GM13977 (cell line): ENCODE data around the gene SYNGR1.
"Not testable (repeated sequence)": the region's sequence is repeated elsewhere in the genome, so short reads cannot be mapped to it uniquely, and the experiment has no call there.

Experiments used
- DNase-seq: peaks from one replicate; pipeline ENCODE4 v3.0.0; 2012; ENCODE audit warnings: low spot score
- CTCF ChIP-seq: IDR thresholded peaks from 2 replicates; pipeline ENCODE4 v1.5.1; 2012; ENCODE audit warnings: mild to moderate bottlenecking, control low read depth; ENCODE audit not compliant: insufficient read depth; ENCODE audit errors: extremely low read depth, missing control alignments
- in situ Hi-C: fragments of 300-500 bp; cut with MboI; formaldehyde crosslinking; loops from one replicate; pipeline ENCODE4 v1.12.0; 2022; ENCODE audit warnings: low sequenced_read_pairs, low pct_unique_long_range_greater_than_20kb, mixed read lengths, inconsistent platforms; ENCODE audit not compliant: unreplicated experiment

Gene SYNGR1

GRCh38 chr22:39408807-39409206 is 59.0 kb downstream of the SYNGR1 start:
- TF ChIP-seq CTCF = no peak
- in situ Hi-C loops = no loop called here
- no peak for DNase-seq

- no peak for TF ChIP-seq CTCF
- in situ Hi-C loops = no loop called here
- DNase-seq = no peak
These were observed 59.8 kb downstream of the SYNGR1 start for GRCh38 chr22:39409516-39410029.

GRCh38 chr22:39410264-39410663 is 60.5 kb downstream of the SYNGR1 start:
- no peak for TF ChIP-seq CTCF
- in situ Hi-C loops = no loop called here
- DNase-seq = no peak

GRCh38 chr22:39411828-39412365 is 62.1 kb downstream of the SYNGR1 start:
- DNase-seq, in situ Hi-C loops: not testable (repeated sequence)

- DNase-seq, in situ Hi-C loops: not testable (repeated sequence)
These were observed 63.4 kb downstream of the SYNGR1 start for GRCh38 chr22:39413204-39413603.

- no peak for TF ChIP-seq CTCF
- in situ Hi-C loops = no loop called here
These were observed 64.6 kb downstream of the SYNGR1 start for GRCh38 chr22:39414377-39414776.

GRCh38 chr22:39414886-39415285 is 65.1 kb downstream of the SYNGR1 start:
- no peak for DNase-seq
- no peak for TF ChIP-seq CTCF
- in situ Hi-C loops = no loop called here

More at GRCh38 chr22:39414377-39414776, 64.6 kb downstream of the SYNGR1 start:
- no peak for DNase-seq

GRCh38 chr22:39415506-39415905 is 65.7 kb downstream of the SYNGR1 start:
- in situ Hi-C loops = no loop called here
- no peak for TF ChIP-seq CTCF
- no peak for DNase-seq
